Common myeloid progenitor, CD34-positive (primary cell): ENCODE results near the gene VSIG4.

ENCODE experiments used
- CTCF ChIA-PET: fragments of 350-600 bp; sonication (Branson Sonifier 250); formaldehyde crosslinking; loops from one replicate; lab custom pipeline; 2021; ENCODE audit warnings: antibody characterized with exemption; lab: Charles Lee
- POLR2A ChIA-PET: fragments of 350-600 bp; sonication (Branson Sonifier 250); formaldehyde crosslinking; loops from one replicate; lab custom pipeline; 2021; ENCODE audit warnings: antibody characterized with exemption; lab: Charles Lee
- DNase-seq, 3 donors: peaks; one replicate each; pipeline versions ENCODE4 v3.0.0 to v3.0.0-alpha.2; 2013
- H3K27ac ChIP-seq, 2 experiments: 1 replicate in 1 of 2; 2 replicates in 1 of 2; pipeline ENCODE4 v1.7.0; 2013; ENCODE audit warnings: inconsistent platforms in 2 of 2, low read length in 2 of 2, mild to moderate bottlenecking in 2 of 2, low read depth in 1 of 2, moderate library complexity in 1 of 2; ENCODE audit not compliant: severe bottlenecking in 2 of 2, insufficient read depth in 1 of 2, poor library complexity in 1 of 2
- H3K27me3 ChIP-seq, 5 experiments: replicated peaks in 2 of 5; 1 replicate in 3 of 5; 2 replicates in 2 of 5; pipeline versions ENCODE4 v1.6.1 to v1.7.0; 2013; ENCODE audit warnings: low read length in 4 of 5, mild to moderate bottlenecking in 2 of 5, moderate library complexity in 2 of 5, inconsistent platforms in 1 of 5; ENCODE audit not compliant: insufficient read depth in 5 of 5, control insufficient read depth in 4 of 5
- H3K36me3 ChIP-seq, 4 experiments: 1 replicate in 2 of 4; 2 replicates in 2 of 4; pipeline versions ENCODE4 v1.6.1 to v1.7.0; 2013; ENCODE audit warnings: low read length in 3 of 4, control low read depth in 1 of 4, mild to moderate bottlenecking in 1 of 4; ENCODE audit not compliant: control insufficient read depth in 4 of 4, insufficient read depth in 4 of 4
- H3K4me1 ChIP-seq, 4 experiments: 1 replicate in 3 of 4; 2 replicates in 1 of 4; pipeline versions ENCODE4 v1.6.1 to v1.7.1; 2013; ENCODE audit warnings: low read length in 3 of 4, mild to moderate bottlenecking in 3 of 4, control low read depth in 1 of 4, inconsistent platforms in 1 of 4, moderate library complexity in 1 of 4; ENCODE audit not compliant: control insufficient read depth in 4 of 4, insufficient read depth in 4 of 4; ENCODE audit errors: control extremely low read depth in 1 of 4
- H3K4me3 ChIP-seq, 7 experiments: 1 replicate in 4 of 7; 2 replicates in 3 of 7; pipeline versions ENCODE4 v1.5.1 to v1.7.0; 2013; ENCODE audit warnings: mild to moderate bottlenecking in 7 of 7, low read length in 6 of 7, moderate library complexity in 6 of 7, inconsistent platforms in 2 of 7, low read depth in 2 of 7, control low read depth in 1 of 7; ENCODE audit not compliant: insufficient read depth in 4 of 7, control insufficient read depth in 1 of 7; ENCODE audit errors: extremely low read depth in 1 of 7
- H3K9me3 ChIP-seq, 5 experiments: 1 replicate in 4 of 5; 2 replicates in 1 of 5; pipeline versions ENCODE4 v1.6.1 to v1.7.1; 2013; ENCODE audit warnings: low read length in 4 of 5, mild to moderate bottlenecking in 2 of 5, inconsistent platforms in 1 of 5, low read depth in 1 of 5, moderate library complexity in 1 of 5; ENCODE audit not compliant: control insufficient read depth in 4 of 5, insufficient read depth in 2 of 5; ENCODE audit errors: control extremely low read depth in 1 of 5
- WGBS: methylation state at CpG from one replicate; pipeline ENCODE4 v1.1.5; 2013; ENCODE audit not compliant: insufficient coverage; 5-methylcytosine and 5-hydroxymethylcytosine counted together

VSIG4 gene

GRCh38 chrX:66054978-66055377 is 15.1 kb upstream of the VSIG4 start:
- ChIA-PET CTCF (no interaction called here), POLR2A (no interaction called here)
- Histone ChIP-seq H3K36me3 (no peaks in the 10 kb centered on the region), H3K4me1 (peaks cover 0 to 10% (median 2%) of the 10 kb centered on the region in 4 experiments), H3K4me3 (no peak overlapping the region), H3K27ac (no peak overlapping the region), H3K9me3 (peaks cover 0 to 5% (median 0%) of the 10 kb centered on the region in 5 experiments), H3K27me3 (peaks cover 0 to 13% (median 0%) of the 10 kb centered on the region in 5 experiments)
- DNase-seq: no peak
- WGBS: 67% methylated on average over 2 of the region's 4 CpGs

DNA sequence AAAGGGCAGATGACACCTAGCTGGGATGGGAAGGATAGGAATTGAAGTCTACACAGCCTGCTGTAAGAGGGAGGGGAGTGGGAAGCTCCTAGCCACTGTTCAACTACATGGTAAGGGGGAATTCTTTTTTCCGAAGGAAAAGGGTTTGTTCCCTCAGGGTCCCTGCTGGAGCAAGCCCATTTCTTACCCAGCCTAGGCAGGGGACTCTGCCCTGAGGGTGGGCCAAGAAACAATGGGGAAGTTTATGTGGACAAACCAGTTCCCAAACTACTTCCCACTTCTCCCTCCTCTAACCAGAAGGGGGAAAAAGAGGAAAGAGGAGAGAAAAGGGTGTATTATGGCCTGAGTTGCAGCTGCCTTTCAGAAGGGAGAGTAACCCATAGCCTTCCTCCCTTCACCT is 13.5 kb upstream of the VSIG4 start:
- DNase-seq: no peak
- Histone ChIP-seq H3K27ac (no peak overlapping the region), H3K36me3 (no peaks in the 10 kb centered on the region), H3K4me3 (no peak overlapping the region), H3K27me3 (peaks cover 0 to 13% (median 0%) of the 10 kb centered on the region in 5 experiments), H3K4me1 (peaks cover 0 to 10% (median 2%) of the 10 kb centered on the region in 4 experiments), H3K9me3 (peaks cover 0 to 5% (median 0%) of the 10 kb centered on the region in 5 experiments)
- POLR2A ChIA-PET: no interaction called here
- CTCF ChIA-PET: no interaction called here
- no CpG with 5 or more reads among the region's 1 CpG for WGBS

DNA sequence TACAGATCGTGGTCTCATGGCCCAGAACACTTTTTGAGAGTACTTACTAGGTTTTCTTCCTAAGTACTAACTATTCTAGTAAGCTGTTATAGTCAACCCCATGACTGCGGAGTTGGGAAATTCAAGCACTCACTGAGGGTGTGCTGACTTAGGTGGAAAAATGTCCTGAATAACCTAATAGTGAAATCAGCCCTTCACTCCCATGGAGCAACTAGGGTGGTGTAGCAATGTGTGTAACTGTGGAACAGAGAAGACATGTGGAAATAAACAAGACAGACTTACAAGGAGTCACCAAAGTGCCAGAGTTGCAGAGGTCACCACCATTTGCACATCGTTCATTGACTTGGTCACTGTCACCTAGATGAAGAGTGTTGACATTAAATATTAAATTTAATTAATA is 12.1 kb upstream of the VSIG4 start:
- peaks cover 0 to 10% (median 0%) of the 10 kb centered on the region in 5 experiments for H3K27me3 ChIP-seq
- no CpG with 5 or more reads among the region's 3 CpGs for WGBS
- peaks cover 0 to 2% (median 0%) of the 10 kb centered on the region in 5 experiments for H3K9me3 ChIP-seq
- no peak for DNase-seq
- H3K4me1 ChIP-seq: peaks cover 2 to 21% (median 7%) of the 10 kb centered on the region in 4 experiments
- ChIA-PET POLR2A (no interaction called here), CTCF (interaction anchor here (1.2 kb wide), 1 partner anchor 14 kb away, joined by 4 read pairs; no protein-coding TSS in a partner anchor)
- no peak overlapping the region for H3K27ac ChIP-seq
- H3K36me3 ChIP-seq: no peaks in the 10 kb centered on the region
- no peak overlapping the region for H3K4me3 ChIP-seq

GRCh38 chrX:66050140-66050569 is 10.3 kb upstream of the VSIG4 start:
- ChIA-PET CTCF (no interaction called here), POLR2A (no interaction called here)
- Histone ChIP-seq H3K4me3 (no peak overlapping the region), H3K9me3 (no peaks in the 10 kb centered on the region), H3K36me3 (no peaks in the 10 kb centered on the region), H3K27me3 (peaks cover 0 to 10% (median 0%) of the 10 kb centered on the region in 5 experiments), H3K27ac (no peak overlapping the region), H3K4me1 (peaks cover 8 to 29% (median 12%) of the 10 kb centered on the region in 4 experiments)
- no CpG with 5 or more reads among the region's 1 CpG for WGBS
- no peak for DNase-seq

GRCh38 chrX:66049056-66049455 is 9.2 kb upstream of the VSIG4 start:
- CTCF ChIA-PET: no interaction called here

GRCh38 chrX:66046612-66047235 is 6.8 kb upstream of the VSIG4 start:
- peak; percentile 24 to 86 (median 78) for DNase-seq
- WGBS: 25% methylated on average over 1 of the region's 2 CpGs
- ChIA-PET CTCF (interaction anchor here (1.0 kb wide), 1 partner anchor 49 kb away, joined by 3 read pairs; no protein-coding TSS in a partner anchor), POLR2A (no interaction called here)
- H3K4me1 ChIP-seq: peaks cover 4 to 25% (median 12%) of the 10 kb centered on the region in 4 experiments
- no peak overlapping the region for H3K27ac ChIP-seq
- H3K36me3 ChIP-seq: no peaks in the 10 kb centered on the region
- no peaks in the 10 kb centered on the region for H3K27me3 ChIP-seq
- no peaks in the 10 kb centered on the region for H3K9me3 ChIP-seq
- H3K4me3 ChIP-seq: no peak overlapping the region

More at GRCh38 chrX:66049056-66049455, 9.2 kb upstream of the VSIG4 start:
- Histone ChIP-seq H3K36me3 (no peaks in the 10 kb centered on the region), H3K9me3 (no peaks in the 10 kb centered on the region), H3K27me3 (peaks cover 0 to 5% (median 0%) of the 10 kb centered on the region in 5 experiments), H3K27ac (no peak overlapping the region), H3K4me3 (no peak overlapping the region), H3K4me1 (peaks cover 4 to 25% (median 12%) of the 10 kb centered on the region in 4 experiments)
- no CpG with 5 or more reads among the region's 2 CpGs for WGBS
- no peak for DNase-seq
- POLR2A ChIA-PET: no interaction called here

GRCh38 chrX:66045894-66046293 is 6.0 kb upstream of the VSIG4 start:
- H3K27me3 ChIP-seq: no peaks in the 10 kb centered on the region
- CTCF ChIA-PET: interaction anchor here (1.0 kb wide), 1 partner anchor 48 kb away, joined by 3 read pairs; no protein-coding TSS in a partner anchor
- peak in 1 of 3 donors; percentile 24 for DNase-seq
- H3K9me3 ChIP-seq: no peaks in the 10 kb centered on the region
- no peaks in the 10 kb centered on the region for H3K36me3 ChIP-seq
- POLR2A ChIA-PET: no interaction called here
- no peak overlapping the region for H3K27ac ChIP-seq
- peaks cover 4 to 25% (median 12%) of the 10 kb centered on the region in 4 experiments for H3K4me1 ChIP-seq
- no peak overlapping the region for H3K4me3 ChIP-seq
